ENCODE results near the gene CLHC1. TPM values are rescaled to one million over a fixed set of nuclear protein-coding genes. Genes with fewer than 3 reads are reported as not detected.

Gene CLHC1
- total RNA-seq, 1 experiment from 2014 or later: 9.2 TPM

- TF ChIP-seq CTCF (conservative IDR thresholded peaks at IDR 0.05): no peak
- H4K91ac ChIP-seq (ENCODE audit: insufficient read length, low read depth, low read length): no peak overlapping the region
- H3K79me2 ChIP-seq (ENCODE audit: insufficient read depth, low read length): no peaks in the 10 kb centered on the region
- Mint-ChIP-seq H3K27ac (no peak overlapping the region), H3K4me3 (no peak overlapping the region), H3K36me3 (ENCODE audit: insufficient read depth in 1 of 3, low read depth in 3 of 3) (no peaks in the 10 kb centered on the region), H3K4me1 (peaks cover 62 to 63% of the 10 kb centered on the region in 2 experiments), H3K9me3 (no peaks in the 10 kb centered on the region), H3K27me3 (ENCODE audit: low read depth) (no peaks in the 10 kb centered on the region)
- no peak overlapping the region for H3T11ph ChIP-seq (ENCODE audit: low read length)
- H2BK20ac ChIP-seq (ENCODE audit: low read depth, low read length, poor library complexity, severe bottlenecking): no peak overlapping the region
- no peak overlapping the region for H3K14ac ChIP-seq (ENCODE audit: insufficient read depth, low read length)
- no peak overlapping the region for H3K9ac ChIP-seq (ENCODE audit: extremely low read depth, insufficient read length, low read length)
- H3K79me1 ChIP-seq (ENCODE audit: insufficient read depth, low read depth, low read length, poor library complexity, severe bottlenecking): no peaks in the 10 kb centered on the region
- no peaks in the 10 kb centered on the region for H3K27me3 ChIP-seq (ENCODE audit: insufficient read depth, low read length)
- H2BK120ac ChIP-seq (ENCODE audit: low read depth, low read length, poor library complexity, severe bottlenecking): no peak overlapping the region
- peaks cover 8% of the 10 kb centered on the region; the same call in 1 of the 2 replicates for H3K4me1 ChIP-seq (ENCODE audit: insufficient read depth, low read length)
- no peak overlapping the region for H3K18ac ChIP-seq (ENCODE audit: insufficient read length, low read depth, low read length)
- no peak overlapping the region for H3K27ac ChIP-seq (ENCODE audit: insufficient read length, low read depth, low read length)
- H2AK5ac ChIP-seq (ENCODE audit: insufficient read length, low read length): no peak overlapping the region
- H2AFZ ChIP-seq (ENCODE audit: low read length): no peak overlapping the region
- no peaks in the 10 kb centered on the region for H3K23me2 ChIP-seq (ENCODE audit: insufficient read length, low read depth, low read length, poor library complexity, severe bottlenecking)
- H3K9me3 ChIP-seq (ENCODE audit: control insufficient read depth, low read depth, low read length): no peaks in the 10 kb centered on the region
- no peak overlapping the region for H2BK5ac ChIP-seq (ENCODE audit: insufficient read length, low read length)
- no peak overlapping the region for H3K4me2 ChIP-seq (ENCODE audit: insufficient read depth, insufficient read length, low read length)
- H4K20me1 ChIP-seq (ENCODE audit: control insufficient read depth, insufficient read depth, insufficient read length): no peaks in the 10 kb centered on the region
- no peak overlapping the region for H3K4ac ChIP-seq (ENCODE audit: low read depth, low read length)
- H2BK12ac ChIP-seq (ENCODE audit: insufficient read length, low read depth, low read length): no peak overlapping the region
- no peak overlapping the region for H2BK15ac ChIP-seq (ENCODE audit: low read depth, low read length)
- WGBS (ENCODE audit: extremely low coverage, insufficient read length, low lambda C conversion rate): no CpG with 5 or more reads among the region's 2 CpGs
- DNase-seq: no peak
- no peak overlapping the region for H3K23ac ChIP-seq (ENCODE audit: insufficient read length, low read depth, low read length)
- H4K5ac ChIP-seq (ENCODE audit: insufficient read length, low read depth, low read length): no peak overlapping the region
- no peak overlapping the region for H3K56ac ChIP-seq (ENCODE audit: insufficient read length, low read depth, low read length)
- H4K8ac ChIP-seq (replicated peaks; ENCODE audit: insufficient read length, low read depth, low read length): no peak overlapping the region
These were observed 72.3 kb downstream of the CLHC1 start for GRCh38 chr2:55159752-55160151.

All from H9 (cell line).